NCI-H748 (cell line): ENCODE results near the gene LYRM2.
A peak's percentile ranks its signal among the peaks of the same experiment; 100 is the strongest.

Experiments
- DNase-seq: peaks from one replicate; lab custom pipeline; 2025; ENCODE audit not compliant: unreplicated experiment; lab: John Stamatoyannopoulos, UW

The LYRM2 gene, protein sequence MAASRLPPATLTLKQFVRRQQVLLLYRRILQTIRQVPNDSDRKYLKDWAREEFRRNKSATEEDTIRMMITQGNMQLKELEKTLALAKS

DNA sequence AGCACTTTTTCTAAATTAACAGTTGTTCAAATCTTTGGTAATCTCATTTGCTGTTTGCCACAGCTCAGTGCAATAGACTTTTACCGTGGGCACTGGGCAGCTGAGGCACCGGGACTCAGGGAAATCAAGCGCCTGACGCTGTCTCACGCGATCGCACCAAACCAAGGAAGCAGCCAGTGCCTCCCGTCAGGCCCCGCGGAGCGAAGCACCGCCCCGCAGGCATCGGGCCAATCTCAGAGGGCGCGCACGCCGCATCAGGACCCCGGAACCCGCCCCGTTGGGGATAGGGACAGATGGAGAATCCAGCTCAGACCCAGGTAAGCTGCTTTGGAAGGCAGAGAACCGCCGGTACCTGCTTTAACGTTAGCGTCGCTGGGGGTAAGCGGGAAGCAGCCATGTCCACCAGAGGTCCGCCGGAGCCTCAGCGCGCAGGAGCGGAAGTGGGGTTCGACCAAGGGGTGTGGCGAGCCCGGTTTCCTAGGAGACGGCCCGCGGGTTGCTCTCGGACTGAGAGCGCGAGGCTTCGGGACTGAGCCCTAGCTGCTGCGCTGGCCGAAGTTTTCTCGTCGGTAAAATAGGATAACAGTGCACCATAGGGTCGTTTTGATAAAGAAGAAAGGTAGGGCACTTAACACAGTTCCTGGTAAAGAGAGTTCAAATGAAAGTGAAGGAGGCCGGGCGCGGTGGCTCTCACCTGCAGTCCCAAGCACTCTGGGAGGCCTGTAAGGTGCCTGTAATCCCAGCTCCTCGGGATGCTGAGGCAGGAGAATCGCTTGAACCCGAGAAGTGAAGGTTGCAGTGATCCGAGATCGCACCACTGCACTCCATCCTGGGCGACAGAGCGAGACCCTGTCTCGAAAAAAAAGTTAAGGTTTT is at the start of gene LYRM2:
LYRM2 (minus strand) TSS at position 428 of the 876 bp plus-strand sequence; CDS start at position 397, 31 bp downstream.
- DNase-seq: peak; percentile 96

DNA sequence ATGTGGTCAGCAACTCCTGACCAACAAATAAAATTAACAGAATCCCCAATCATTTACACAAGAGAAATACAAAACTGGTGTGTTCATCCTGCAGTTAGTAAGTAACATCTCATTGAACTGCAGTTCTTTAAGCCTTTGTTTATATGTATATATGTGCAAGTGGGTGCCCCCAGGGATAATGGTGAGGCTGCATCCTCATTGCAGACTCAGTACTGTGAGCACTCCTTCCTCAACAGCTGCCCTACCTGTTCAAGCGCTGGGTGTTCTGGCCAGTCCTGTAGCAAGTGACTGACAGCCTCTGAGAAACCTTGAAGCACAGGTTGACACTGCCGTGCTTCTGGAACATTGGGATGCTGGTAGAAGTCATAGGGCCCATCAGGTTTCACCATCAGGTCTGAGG is 49.8 kb upstream of the LYRM2 start:
- DNase-seq: no peak

GRCh38 chr6:89685311-89685710 is 46.8 kb upstream of the LYRM2 start:
- no peak for DNase-seq

GRCh38 chr6:89682991-89683390 is 44.4 kb upstream of the LYRM2 start:
- DNase-seq: no peak

DNA sequence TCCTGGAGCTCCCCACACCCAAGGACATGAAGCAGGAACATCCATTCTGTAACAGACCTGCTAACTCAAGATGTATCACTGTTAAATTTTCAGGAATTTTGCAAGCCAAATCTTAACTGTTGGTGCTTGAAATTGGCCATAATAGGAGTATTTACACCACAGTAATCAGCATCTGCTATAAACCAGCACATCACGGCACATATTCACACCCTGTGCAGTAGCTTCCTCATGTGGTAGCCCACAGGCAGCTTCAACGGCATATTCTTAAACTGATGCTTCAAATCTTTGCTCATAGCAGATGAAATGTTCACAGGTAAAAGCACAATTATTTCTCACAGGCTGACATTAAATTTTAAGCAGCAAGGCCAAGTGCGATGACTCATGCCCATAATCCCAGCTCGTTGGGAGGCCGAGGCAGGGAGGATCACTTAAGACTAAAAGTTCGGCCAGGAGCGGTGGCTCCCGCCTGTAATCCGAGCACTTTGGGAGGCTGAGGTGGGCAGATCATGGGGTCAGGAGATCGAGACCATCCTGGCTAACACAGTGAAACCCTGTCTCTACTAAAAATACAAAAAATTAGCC is 43.5 kb upstream of the LYRM2 start:
- no peak for DNase-seq

GRCh38 chr6:89680551-89680950 is 42.0 kb upstream of the LYRM2 start:
- DNase-seq: no peak

GRCh38 chr6:89680150-89680549 is 41.6 kb upstream of the LYRM2 start:
- peak; percentile 6 for DNase-seq

DNA sequence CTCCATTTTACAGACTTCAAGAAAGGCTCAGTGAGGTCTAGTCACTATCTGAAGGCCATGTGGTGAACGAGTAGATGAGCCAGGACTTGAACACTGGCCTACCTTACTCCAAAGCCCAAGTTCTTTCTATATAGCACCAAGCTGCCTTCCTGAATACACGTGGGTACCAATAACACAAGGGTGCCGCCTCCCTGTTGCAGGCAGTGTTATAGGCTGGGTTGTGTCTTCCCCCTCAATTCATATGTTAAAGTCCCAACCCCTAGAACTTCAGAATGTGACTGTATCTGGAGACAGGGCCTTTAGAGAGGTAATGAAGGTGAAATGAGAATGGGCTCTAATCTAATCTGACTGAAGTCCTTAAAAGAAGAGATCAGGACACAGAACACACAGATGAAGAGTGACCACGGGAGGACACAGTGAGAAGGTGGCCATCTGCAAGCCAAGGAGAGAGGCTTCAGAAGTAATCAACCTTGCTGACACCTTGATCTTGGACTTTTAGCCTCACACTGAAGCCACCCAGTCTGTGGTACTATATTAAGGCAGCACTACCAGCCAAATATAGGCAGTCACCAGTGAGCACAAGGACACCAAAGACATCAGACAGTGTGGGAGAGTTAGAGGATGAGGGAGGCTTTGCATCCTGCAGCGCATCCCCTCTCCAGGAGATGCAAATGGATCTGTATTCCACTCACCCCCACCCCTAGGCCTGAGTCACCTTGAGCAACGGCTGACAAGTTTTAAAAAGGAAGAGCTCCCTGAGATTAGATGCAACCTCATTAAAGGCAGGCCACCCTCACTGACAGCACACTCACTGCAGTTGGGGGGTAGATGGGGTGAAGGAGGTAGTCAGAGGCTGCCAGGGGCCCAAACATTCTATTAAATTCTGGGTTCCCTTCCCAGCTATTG is 40.9 kb upstream of the LYRM2 start:
- no peak for DNase-seq

DNA sequence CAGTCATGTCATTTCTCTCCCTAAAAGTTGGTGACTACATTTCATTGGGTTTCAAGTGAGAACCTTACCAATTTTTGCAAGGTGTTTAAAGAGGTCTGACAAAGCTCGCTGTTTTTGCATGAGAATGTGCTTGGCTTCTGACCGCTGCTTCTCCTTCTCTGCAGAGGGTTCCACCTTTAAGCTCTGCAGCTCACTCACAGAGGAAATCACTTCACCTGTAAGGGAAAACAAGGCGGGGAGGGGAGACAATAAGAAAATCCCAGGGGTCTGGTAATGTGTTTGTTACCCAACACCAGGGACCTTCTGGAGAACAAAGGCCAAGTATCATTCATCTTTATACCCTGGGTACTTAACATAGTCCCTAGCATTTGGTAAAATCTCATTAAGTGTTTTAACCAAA is 40.0 kb upstream of the LYRM2 start:
- DNase-seq: no peak

GRCh38 chr6:89675949-89676748 is 37.6 kb upstream of the LYRM2 start:
- no peak for DNase-seq

DNA sequence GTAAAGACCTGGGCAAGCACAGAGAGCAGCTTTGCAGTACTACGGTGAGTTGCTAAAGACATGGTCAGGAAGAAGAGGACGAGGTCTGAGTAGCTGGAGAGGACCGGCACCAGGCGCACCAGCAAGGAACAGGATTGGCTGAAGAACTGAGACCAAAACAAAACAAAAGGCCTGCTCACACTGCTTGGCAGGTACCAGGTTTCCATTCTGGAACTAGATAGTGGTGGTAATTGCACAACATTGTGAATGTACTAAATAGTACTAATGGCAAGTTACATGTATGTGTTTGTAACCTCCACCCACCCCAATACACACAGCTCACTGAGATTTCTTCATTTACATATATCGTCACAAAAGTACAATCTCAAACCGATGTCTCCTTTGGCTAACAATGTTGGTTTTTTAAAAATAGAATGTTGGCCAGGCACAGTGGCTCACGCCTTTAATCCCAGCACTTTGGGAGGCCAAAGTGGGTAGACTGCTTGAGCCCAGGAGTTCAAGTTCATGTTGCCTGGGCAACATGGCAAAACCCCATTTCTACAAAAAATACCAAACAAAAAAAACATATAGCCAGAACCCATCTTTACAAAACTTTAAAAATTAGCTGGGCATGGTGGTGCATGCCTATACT is 32.5 kb upstream of the LYRM2 start:
- DNase-seq: no peak

- no peak for DNase-seq
Observed at GRCh38 chr6:89669002-89669401, 30.5 kb upstream of the LYRM2 start.

- DNase-seq: no peak
Observed at GRCh38 chr6:89667872-89668556, 29.5 kb upstream of the LYRM2 start.

GRCh38 chr6:89662659-89663223 is 24.2 kb upstream of the LYRM2 start:
- DNase-seq: no peak

DNA sequence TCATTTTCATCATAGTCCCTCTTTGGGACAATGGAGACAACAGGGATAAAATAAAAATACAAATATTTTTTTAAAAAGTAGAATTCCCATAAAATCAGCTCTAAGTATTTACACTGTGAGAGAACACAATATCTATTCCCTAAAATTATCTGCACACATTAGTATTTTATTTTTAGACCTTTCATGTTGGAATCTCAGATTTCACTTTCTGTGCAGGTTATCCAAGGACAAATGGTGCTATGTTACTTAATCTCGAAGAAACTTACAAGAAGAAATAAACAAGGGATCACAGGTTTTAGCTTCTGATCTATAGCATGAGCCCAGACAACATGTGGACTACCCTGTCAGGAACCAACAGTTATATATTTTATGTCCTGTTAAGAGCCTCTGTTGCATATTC is 23.0 kb upstream of the LYRM2 start:
- no peak for DNase-seq

DNA sequence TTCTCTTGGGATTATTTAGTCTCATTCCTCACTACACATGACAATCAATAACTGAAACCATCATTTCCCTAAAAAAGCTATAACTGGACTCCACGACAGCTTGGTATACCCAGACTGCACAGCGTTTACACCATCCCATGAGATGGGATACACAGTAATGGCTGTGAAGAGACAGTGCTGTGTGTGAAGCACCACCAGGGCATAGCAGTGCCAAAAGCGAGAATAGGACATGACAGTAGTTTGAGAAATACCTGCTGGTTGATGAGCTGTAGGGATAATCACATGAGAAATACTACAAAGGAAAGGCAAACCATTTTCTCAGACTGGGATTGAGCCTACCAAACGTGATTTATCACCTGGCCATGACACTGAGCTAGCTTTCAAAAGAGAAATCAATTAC is 22.4 kb upstream of the LYRM2 start:
- no peak for DNase-seq

- DNase-seq: no peak
Observed at GRCh38 chr6:89657445-89658158, 19.1 kb upstream of the LYRM2 start.

DNA sequence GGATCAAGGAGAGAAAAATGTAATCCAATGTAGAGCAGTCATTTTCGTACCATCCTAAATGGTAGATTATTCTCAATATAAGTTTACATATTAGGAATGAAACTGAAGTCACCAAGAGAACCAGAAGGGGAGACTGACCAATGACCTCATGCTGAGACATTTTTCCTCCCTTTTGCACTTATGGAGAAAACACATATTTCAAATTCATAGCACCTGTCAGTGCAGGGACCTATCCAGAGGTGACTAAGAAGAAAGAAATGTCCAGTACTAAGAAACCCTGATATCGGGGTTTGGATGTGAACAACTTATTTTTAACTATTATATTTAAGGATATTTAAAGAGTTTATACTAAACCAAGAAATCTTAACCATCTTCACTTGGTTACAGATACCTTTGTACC is 16.6 kb upstream of the LYRM2 start:
- no peak for DNase-seq

- DNase-seq: no peak
Observed at GRCh38 chr6:89650579-89650978, 12.0 kb upstream of the LYRM2 start.
